DMS153 treated with DMSO at 0.1 percent for 48 hours (cell line): ENCODE data around the gene LMCD1.

Source experiments
- DNase-seq: peaks from one replicate; lab custom pipeline; 2025; ENCODE audit not compliant: unreplicated experiment; lab: John Stamatoyannopoulos, UW

LMCD1 gene

GRCh38 chr3:8484409-8485140, 17.0 kb upstream of the LMCD1 start:
- no peak for DNase-seq

GRCh38 chr3:8485141-8485870, 16.3 kb upstream of the LMCD1 start:
- DNase-seq = no peak

GRCh38 chr3:8485943-8486342, 15.7 kb upstream of the LMCD1 start:
- DNase-seq = no peak

GRCh38 chr3:8486434-8486833, 15.2 kb upstream of the LMCD1 start:
- DNase-seq = no peak

- no peak for DNase-seq
Measured at GRCh38 chr3:8486936-8487335, 14.7 kb upstream of the LMCD1 start.

- no peak for DNase-seq
Measured at GRCh38 chr3:8488411-8488810, 13.2 kb upstream of the LMCD1 start.

GRCh38 chr3:8488877-8489276, 12.7 kb upstream of the LMCD1 start:
- no peak for DNase-seq

- no peak for DNase-seq
Measured at GRCh38 chr3:8489278-8489792, 12.3 kb upstream of the LMCD1 start.

- no peak for DNase-seq
Measured at GRCh38 chr3:8490079-8490552, 11.5 kb upstream of the LMCD1 start.

- DNase-seq = no peak
Measured at GRCh38 chr3:8491271-8492144, 10.1 kb upstream of the LMCD1 start.

GRCh38 chr3:8492744-8493511, 8.7 kb upstream of the LMCD1 start:
- DNase-seq = no peak

GRCh38 chr3:8493744-8494143, 7.9 kb upstream of the LMCD1 start:
- no peak for DNase-seq

- DNase-seq = no peak
Measured at GRCh38 chr3:8494327-8494726, 7.3 kb upstream of the LMCD1 start.

- DNase-seq = no peak
Measured at GRCh38 chr3:8497582-8497981, 4.0 kb upstream of the LMCD1 start.

GRCh38 chr3:8499181-8499611, 2.4 kb upstream of the LMCD1 start:
- DNase-seq = peak; percentile 63

GRCh38 chr3:8500319-8500988, 1.2 kb upstream of the LMCD1 start:
- peak; percentile 3 for DNase-seq

- DNase-seq = no peak
Measured at GRCh38 chr3:8500989-8501370, 643 bp upstream of the LMCD1 start.

GRCh38 chr3:8503461-8503860, 1.8 kb downstream of the LMCD1 start:
- no peak for DNase-seq

GRCh38 chr3:8503871-8504610, 2.4 kb downstream of the LMCD1 start:
- DNase-seq = no peak
